Measurements from ENCODE around the gene ENGASE. TPM values are rescaled to one million over a fixed set of nuclear protein-coding genes. Genes with fewer than 3 reads are reported as not detected.

The ENGASE gene
- total and polyA plus RNA-seq, 9 of the 15 experiments (the other 6 are each of a cell fraction or from before 2014, with no cell fraction given), result 0.06 to 45.5 (median 13.9) TPM

DNA sequence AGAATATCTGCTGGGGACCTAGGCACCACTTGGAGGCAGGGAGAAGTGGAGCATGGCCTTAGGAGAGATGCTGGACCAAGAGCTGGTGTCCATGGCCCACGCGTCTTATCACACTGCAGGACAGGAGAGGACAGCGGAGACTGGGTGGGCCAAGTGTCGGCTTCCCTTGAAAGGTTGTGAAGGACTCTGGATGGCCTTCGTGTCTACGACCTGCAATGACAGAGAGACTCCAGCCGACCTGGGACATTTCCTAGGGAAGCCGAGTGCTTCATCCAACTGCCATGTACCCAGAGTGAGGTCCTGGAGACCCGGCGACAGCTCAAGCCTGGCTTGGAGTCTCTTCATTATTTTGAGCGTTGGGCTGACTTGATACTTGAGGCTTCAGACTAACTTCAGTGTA, 30.2 kb upstream of the ENGASE start (continued):
- TF ChIP-seq, protein P1, sequence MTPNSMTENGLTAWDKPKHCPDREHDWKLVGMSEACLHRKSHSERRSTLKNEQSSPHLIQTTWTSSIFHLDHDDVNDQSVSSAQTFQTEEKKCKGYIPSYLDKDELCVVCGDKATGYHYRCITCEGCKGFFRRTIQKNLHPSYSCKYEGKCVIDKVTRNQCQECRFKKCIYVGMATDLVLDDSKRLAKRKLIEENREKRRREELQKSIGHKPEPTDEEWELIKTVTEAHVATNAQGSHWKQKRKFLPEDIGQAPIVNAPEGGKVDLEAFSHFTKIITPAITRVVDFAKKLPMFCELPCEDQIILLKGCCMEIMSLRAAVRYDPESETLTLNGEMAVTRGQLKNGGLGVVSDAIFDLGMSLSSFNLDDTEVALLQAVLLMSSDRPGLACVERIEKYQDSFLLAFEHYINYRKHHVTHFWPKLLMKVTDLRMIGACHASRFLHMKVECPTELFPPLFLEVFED (CRISPR knock-in tag; conservative IDR thresholded peaks at IDR 0.05), result no peak
- no peak for TF ChIP-seq HDAC3 (IDR thresholded peaks at IDR 0.05; ENCODE audit: borderline replicate concordance, partially characterized antibody)

DNA sequence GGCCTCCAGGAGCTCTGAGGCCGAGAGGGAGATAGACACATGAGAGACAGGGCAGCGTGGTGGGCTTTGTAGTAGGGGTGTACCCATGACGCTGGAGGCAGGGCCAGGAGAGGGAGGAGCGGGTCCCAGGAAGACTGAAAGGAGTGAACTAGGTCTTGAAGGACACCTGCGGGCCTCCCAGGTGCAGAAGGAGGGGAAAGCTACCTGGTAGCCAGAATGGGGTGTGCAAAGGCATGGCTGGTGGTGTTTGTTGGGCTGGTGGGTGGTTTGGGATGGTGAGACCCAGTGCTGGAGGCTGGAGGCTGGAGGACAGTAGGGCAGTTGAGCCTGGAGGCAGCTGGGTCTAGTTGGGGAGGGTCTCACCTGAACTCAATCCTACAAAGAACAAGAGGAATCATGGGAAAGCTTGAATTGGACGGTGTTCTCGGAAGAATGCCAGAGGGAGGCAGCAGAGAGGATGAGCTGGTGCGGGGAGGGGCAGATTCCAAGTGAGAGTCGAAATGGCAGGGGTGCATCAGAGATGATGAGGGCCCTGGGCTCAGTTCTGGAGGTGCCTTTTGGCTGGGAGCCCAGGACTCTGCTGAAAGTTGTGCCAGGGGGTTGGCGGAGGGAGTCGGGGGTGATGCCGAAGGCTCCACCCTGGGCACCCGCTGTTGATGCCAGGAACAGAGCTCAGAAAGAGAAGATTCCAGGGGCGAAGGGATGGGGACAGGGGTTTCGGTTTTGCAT, 29.5 kb upstream of the ENGASE start:
- in situ Hi-C loops (cut with MboI) (no loop called here), intact Hi-C loops (cut with micrococcal nuclease) (loop anchor here (5.0 kb wide), 1 partner anchor 37 kb away; no protein-coding TSS in a partner anchor)
- FAIRE-seq, result no peak
- no peak for ATAC-seq
- ChIA-PET POLR2A (interaction anchor here (0.8 kb wide), 1 partner anchor 42 kb away, joined by 3 read pairs; no protein-coding TSS in a partner anchor), CTCF (ENCODE audit: low intra/inter-chr PET ratio) (interaction anchor here (1.4 to 1.6 kb wide), 2 partner anchors 25 to 37 kb away, joined by 7 to 8 read pairs; no protein-coding TSS in a partner anchor)
- H3K36me3 ChIP-seq (ENCODE audit: control insufficient read depth, insufficient read depth, low read length), result no peaks in the 10 kb centered on the region
- no TSS peak for BruUV-seq (replicated peaks)
- H3K9ac ChIP-seq (ENCODE audit: insufficient read depth in 1 of 2, low read depth in 2 of 2, low read length in 2 of 2), result no peak overlapping the region
- no peak overlapping the region for H2AFZ ChIP-seq (ENCODE audit: low read depth, low read length)
- no peaks in the 10 kb centered on the region for H3K79me2 ChIP-seq (ENCODE audit: control insufficient read depth, insufficient read depth, low read length)
- H3K4me3 ChIP-seq, result no peak overlapping the region
- H3K4me1 ChIP-seq (replicated peaks in 1 of 2; ENCODE audit: control insufficient read depth in 2 of 2, insufficient read depth in 2 of 2, low read length in 2 of 2), result peaks cover 0 to 17% of the 10 kb centered on the region in 2 experiments; a peak in 2 of 5 replicates
- peaks cover 40 to 85% of the 10 kb centered on the region in 2 experiments for H3K27me3 ChIP-seq (ENCODE audit: control insufficient read depth in 2 of 2, insufficient read depth in 2 of 2, low read length in 2 of 2)
- H3K9me1 ChIP-seq (ENCODE audit: control insufficient read depth, insufficient read depth, low read length), result no peaks in the 10 kb centered on the region
- peaks cover 15% of the 10 kb centered on the region; the same call in 1 of the 2 replicates for H4K20me1 ChIP-seq (replicated peaks; ENCODE audit: control insufficient read depth, insufficient read depth, low read length)
- H3K4me2 ChIP-seq (ENCODE audit: insufficient read depth, low read length), result no peak overlapping the region
- H3K9me3 ChIP-seq (replicated peaks; ENCODE audit: control insufficient read depth, insufficient read depth, low read depth, low read length), result no peaks in the 10 kb centered on the region; the same call in 1 of the 2 replicates
- no peak overlapping the region for H3K27ac ChIP-seq (ENCODE audit: extremely low read depth, low read depth, low read length)
- peak in 1 of 4 experiments; percentile 13 for DNase-seq (ENCODE audit: extremely low read depth in 1 of 4, low spot score in 3 of 4)
- WGBS (ENCODE audit: insufficient coverage, low coverage, missing lambda C conversion rate), result 7% methylated on average over 12 of the region's 15 CpGs
- TF ChIP-seq ZNF75A (CRISPR knock-in tag; IDR thresholded peaks at IDR 0.05) (no peak), ZNF584 (CRISPR knock-in tag; IDR thresholded peaks at IDR 0.05; ENCODE audit: low read depth) (no peak), SMARCA4 (IDR thresholded peaks at IDR 0.05) (no peak), ZNF184 (CRISPR knock-in tag; IDR thresholded peaks at IDR 0.05) (no peak), CEBPB (tag; IDR thresholded peaks at IDR 0.05) (no peak), U2AF1 (optimal IDR thresholded peaks at IDR 0.05; ENCODE audit: low read depth, low read length) (no peak), RBFOX2 (IDR thresholded peaks at IDR 0.05; ENCODE audit: low read depth, low read length) (no peak)
- TF ChIP-seq, protein P2, sequence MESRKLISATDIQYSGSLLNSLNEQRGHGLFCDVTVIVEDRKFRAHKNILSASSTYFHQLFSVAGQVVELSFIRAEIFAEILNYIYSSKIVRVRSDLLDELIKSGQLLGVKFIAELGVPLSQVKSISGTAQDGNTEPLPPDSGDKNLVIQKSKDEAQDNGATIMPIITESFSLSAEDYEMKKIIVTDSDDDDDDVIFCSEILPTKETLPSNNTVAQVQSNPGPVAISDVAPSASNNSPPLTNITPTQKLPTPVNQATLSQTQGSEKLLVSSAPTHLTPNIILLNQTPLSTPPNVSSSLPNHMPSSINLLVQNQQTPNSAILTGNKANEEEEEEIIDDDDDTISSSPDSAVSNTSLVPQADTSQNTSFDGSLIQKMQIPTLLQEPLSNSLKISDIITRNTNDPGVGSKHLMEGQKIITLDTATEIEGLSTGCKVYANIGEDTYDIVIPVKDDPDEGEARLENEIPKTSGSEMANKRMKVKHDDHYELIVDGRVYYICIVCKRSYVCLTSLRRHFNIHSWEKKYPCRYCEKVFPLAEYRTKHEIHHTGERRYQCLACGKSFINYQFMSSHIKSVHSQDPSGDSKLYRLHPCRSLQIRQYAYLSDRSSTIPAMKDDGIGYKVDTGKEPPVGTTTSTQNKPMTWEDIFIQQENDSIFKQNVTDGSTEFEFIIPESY (CRISPR knock-in tag; IDR thresholded peaks at IDR 0.05), result no peak
- TF ChIP-seq, protein P3, sequence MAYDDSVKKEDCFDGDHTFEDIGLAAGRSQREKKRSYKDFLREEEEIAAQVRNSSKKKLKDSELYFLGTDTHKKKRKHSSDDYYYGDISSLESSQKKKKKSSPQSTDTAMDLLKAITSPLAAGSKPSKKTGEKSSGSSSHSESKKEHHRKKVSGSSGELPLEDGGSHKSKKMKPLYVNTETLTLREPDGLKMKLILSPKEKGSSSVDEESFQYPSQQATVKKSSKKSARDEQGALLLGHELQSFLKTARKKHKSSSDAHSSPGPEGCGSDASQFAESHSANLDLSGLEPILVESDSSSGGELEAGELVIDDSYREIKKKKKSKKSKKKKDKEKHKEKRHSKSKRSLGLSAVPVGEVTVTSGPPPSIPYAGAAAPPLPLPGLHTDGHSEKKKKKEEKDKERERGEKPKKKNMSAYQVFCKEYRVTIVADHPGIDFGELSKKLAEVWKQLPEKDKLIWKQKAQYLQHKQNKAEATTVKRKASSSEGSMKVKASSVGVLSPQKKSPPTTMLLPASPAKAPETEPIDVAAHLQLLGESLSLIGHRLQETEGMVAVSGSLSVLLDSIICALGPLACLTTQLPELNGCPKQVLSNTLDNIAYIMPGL (CRISPR knock-in tag; IDR thresholded peaks at IDR 0.05), result no peak
- TF ChIP-seq, protein P4, sequence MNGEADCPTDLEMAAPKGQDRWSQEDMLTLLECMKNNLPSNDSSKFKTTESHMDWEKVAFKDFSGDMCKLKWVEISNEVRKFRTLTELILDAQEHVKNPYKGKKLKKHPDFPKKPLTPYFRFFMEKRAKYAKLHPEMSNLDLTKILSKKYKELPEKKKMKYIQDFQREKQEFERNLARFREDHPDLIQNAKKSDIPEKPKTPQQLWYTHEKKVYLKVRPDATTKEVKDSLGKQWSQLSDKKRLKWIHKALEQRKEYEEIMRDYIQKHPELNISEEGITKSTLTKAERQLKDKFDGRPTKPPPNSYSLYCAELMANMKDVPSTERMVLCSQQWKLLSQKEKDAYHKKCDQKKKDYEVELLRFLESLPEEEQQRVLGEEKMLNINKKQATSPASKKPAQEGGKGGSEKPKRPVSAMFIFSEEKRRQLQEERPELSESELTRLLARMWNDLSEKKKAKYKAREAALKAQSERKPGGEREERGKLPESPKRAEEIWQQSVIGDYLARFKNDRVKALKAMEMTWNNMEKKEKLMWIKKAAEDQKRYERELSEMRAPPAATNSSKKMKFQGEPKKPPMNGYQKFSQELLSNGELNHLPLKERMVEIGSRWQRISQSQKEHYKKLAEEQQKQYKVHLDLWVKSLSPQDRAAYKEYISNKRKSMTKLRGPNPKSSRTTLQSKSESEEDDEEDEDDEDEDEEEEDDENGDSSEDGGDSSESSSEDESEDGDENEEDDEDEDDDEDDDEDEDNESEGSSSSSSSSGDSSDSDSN (IDR thresholded peaks at IDR 0.05; ENCODE audit: borderline replicate concordance in 1 of 2, low read depth in 2 of 2, low read length in 2 of 2), result no peak
